DMS153 treated with DMSO at 0.1 percent for 48 hours (cell line): ENCODE data around the gene REPS1.

Experiments used
- DNase-seq: peaks from one replicate; lab custom pipeline; 2025; ENCODE audit not compliant: unreplicated experiment; lab: John Stamatoyannopoulos, UW

The REPS1 gene

DNA sequence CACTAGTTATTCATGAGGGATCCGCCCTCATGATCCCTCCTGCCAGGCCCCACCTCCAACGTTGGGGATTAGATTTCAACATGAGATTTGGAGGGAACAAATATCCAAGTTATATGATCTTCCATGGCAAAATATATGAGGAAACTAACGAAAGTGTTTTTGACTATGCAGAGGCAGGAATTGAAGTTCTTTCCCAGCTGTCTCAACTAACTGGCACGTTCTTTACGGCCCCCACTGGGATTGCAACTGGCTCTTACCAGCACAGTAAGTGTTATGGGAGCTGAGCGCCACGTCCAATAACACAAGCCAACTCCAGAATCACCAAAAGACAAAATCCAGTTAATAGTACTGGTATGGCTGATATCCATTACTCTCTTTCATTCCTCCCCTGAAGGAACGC lies 125.6 kb downstream of the REPS1 start:
- no peak for DNase-seq

DNA sequence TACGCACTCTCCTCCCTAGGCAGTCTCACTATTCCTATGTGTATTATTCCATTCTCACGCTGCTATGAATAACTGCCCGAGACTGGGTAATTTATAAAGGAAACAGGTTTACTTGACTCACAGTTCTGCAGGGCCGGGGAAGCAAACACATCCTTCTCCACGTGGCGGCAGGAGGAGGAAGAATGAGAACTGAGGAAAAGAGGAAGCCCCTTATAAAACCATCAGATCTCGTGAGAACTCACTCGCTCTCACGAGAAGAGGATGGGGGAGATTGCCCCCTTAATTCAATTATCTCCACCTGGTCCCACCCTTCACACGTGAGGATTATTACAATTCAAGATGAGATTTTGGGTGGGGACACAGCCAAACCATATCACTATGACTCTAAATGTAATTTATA lies 130.3 kb downstream of the REPS1 start:
- no peak for DNase-seq

DNA sequence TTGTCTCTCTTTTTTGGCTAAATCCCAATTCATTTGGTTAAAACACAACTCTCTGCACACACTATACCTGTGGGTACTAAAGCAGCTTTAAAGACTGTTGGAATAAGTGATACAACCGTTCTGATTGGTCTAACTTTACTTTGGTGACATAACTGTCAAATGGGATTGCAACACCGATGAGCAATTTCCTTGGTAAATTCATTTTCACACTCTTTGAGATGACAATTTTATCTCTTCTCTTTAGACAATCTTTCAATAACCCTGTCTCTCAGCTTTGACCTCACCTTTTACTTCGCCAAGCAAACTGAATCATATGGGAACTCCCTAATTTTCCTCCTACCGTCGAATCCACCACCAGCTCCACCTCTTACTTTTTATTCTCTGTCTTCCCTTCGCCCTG lies 131.4 kb downstream of the REPS1 start:
- DNase-seq, result no peak
